NK-92 (cell line): Measurements from ENCODE around the gene KCNMA1.
"Not testable (repeated sequence)": the region's sequence is repeated elsewhere in the genome, so short reads cannot be mapped to it uniquely, and the experiment has no call there.

Experiments
- DNase-seq: peaks from one replicate; lab custom pipeline; 2025; ENCODE audit not compliant: unreplicated experiment; lab: John Stamatoyannopoulos, UW

Gene KCNMA1

DNA sequence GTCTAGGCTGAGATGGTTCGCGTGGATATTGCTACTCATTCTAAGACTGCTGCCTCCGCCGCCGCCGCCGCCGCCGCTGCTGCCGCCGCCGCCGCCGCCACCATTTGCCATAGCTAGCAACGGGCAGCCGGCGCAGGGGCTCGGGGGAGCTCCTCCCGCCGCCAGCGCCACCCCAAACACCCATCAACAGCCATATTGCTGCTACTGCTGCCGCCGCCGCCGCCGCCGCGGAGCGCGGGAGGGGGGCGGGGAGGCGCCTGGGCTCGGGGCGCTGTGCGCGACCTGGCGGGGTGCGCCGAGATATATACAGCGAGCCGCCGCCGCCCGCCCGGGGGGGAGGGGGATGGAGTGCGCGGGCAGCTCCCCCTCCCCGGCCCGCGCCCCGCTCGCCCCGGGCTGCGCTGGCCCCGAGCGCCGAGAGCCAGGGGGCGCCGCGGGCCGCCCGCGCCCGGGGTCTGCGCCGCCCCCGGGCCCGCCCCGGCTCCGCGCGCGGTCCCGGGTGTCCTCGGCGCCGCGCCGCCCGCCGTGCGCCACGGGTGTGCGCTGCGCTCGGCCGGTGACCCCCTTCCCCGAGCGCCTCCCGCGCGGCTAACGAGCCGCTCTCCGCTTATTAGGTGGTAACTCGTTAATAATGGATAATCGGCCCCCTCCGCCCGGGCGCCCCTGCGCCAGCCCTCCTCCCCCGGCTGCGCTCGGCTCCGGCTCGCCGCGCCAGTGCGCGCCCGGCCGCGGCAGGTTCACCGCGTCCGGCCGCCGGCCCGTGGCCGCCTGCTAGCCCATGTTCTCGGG lies at the start of gene KCNMA1:
TSS of gene KCNMA1 (minus strand) at position 277 of the 789 bp plus-strand sequence.
- no peak for DNase-seq

- no peak for DNase-seq
These were observed 49.2 kb upstream of the KCNMA1 start for GRCh38 chr10:77686650-77687417.

DNA sequence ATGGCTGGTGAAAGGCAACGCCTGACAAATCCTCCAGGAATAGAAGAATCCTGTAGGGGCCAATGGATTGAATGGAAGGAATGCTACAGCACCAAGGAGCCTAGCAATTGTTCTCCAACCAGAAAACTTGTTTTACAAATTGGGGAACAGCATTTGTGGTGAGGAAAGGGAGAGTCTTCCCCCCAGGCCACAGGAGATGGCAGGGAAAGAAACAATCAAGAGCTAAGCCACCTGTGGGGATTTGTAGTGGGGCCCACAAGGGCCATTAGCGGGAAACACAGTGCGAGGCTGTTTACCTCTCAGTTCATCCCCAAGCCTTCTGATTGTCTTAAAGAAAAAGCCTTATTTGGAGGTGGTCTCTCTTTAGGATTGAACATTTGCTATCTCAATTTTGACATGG lies 48.5 kb upstream of the KCNMA1 start:
- DNase-seq = no peak

DNA sequence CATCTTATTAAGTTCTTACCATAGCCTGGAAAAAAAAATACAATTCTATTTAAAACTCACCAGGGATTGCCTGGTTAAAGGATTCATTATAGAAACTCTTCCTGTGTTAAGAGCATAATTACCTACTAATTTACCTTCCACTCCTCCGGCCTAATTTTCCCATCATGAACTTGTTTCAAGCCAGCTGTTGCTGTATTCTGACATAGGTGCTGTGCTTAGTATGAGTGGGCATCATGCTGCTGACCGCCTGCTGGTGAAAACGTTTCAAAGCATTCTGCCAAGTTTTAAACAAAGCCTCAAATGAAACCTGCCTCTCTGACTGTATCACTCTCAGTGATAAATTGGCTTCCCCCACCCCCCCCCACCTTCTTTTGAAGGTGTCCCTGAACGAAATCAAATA lies 47.8 kb upstream of the KCNMA1 start:
- no peak for DNase-seq

GRCh38 chr10:77683088-77683432 lies 45.5 kb upstream of the KCNMA1 start:
- DNase-seq = not testable (repeated sequence)

DNA sequence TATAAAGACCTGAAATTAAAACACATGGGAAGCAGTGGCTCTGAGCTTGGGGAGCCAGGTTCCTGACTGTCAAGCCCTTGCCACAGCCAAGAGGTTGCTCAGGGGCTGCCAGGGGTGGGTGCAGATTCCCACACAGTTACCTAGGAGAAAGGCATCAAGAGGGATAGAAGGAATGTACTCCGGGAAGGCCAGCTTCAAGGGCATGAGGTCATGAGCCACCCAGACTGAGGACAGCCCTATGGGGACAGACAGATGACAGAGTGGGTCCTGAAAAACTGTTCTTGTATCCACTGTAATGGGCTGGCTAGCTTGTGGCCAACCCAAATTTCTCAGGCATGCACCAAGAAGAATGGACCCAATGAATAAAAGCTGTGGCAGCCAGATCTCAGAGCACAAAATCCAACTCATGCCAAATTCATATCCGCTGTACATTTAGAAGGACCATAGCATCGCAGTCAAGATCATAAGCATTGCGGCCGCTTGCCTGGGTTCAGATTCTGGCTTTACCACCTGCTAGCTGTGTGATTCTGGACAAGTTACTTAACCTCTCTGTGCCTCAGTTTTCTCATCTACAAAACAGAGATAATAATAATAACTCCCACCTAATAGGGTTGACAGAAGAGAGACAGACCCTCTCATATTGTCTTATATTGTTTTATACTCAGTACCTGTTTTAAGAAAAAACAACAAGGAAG lies 44.9 kb upstream of the KCNMA1 start:
- DNase-seq = no peak

DNA sequence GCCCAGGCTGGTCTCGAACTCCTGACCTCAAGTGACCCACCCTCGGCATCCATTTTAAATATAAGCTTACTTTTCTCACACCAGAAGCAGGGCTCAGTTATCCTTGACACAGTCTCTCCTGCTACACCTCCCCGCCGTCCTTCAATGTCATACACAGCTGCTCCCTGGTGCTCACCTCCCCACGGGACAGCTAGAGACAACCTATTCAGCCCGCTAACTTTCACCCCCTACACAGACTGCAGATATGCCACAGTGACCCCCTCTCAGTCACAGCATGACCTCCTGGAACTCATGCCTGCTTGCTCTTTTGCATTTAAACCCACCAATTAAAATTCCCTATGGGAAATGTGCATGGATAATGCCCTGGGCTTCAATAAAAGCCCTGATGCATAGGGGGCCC lies 44.2 kb upstream of the KCNMA1 start:
- no peak for DNase-seq

DNA sequence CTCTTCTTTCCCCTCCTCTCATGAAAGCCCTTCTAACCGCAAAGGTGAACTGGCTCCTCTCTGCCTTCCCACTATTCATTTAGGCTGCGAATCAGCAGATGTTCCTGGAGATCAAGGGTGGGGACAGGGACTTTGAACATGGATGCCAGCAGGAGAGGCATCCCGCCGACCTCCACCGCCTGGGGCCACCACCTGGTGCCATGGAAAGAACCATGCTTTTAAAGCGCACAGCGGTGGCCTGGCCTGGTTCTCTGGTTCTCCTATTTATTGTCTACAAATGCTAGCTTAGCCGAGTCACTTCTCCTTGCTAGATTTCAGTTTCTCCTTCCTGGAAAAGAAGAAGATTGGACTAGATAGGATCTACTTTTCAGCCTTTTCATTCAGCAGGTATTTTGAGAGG lies 43.2 kb upstream of the KCNMA1 start:
- no peak for DNase-seq

DNA sequence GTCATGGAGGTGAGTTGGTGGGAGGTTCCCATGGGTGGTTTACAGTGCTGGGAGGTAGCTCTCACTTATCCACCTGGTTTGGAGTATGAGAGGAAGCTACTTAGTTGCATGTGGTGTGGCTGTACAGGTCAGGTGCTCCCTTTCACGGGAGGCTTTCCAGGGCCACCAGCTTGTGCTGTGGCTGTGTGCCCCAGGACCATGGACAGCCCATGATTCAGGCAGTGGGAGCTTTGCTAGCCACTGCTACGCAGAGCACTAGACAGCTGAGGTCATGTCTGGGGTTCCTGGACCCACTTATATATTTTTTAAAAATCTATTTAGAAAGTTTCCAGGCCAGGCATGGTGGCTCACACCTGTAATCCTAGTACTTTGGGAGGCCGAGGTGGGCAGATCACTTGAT lies 42.5 kb upstream of the KCNMA1 start:
- no peak for DNase-seq

GRCh38 chr10:77679217-77679616 lies 41.6 kb upstream of the KCNMA1 start:
- no peak for DNase-seq

GRCh38 chr10:77678146-77678545 lies 40.5 kb upstream of the KCNMA1 start:
- DNase-seq = no peak

DNA sequence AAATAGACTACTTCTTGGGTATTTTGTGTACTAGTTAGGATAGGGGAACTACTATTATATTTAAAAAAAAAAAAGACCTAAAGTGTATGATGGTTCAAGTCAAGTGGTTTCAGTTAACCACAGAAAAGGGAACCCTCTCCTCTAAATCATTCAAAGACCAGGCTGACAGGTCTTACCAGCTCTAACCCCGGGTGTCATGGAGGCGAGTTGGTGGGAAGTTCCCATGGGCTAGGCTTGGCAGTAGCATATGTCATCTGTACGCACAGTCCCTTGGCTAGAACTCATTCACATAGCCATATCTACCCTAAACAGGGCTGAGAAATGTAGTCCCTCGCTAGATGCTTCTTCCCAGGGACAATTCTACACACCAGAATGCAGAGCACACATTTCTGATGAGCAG lies 37.7 kb upstream of the KCNMA1 start:
- no peak for DNase-seq

DNA sequence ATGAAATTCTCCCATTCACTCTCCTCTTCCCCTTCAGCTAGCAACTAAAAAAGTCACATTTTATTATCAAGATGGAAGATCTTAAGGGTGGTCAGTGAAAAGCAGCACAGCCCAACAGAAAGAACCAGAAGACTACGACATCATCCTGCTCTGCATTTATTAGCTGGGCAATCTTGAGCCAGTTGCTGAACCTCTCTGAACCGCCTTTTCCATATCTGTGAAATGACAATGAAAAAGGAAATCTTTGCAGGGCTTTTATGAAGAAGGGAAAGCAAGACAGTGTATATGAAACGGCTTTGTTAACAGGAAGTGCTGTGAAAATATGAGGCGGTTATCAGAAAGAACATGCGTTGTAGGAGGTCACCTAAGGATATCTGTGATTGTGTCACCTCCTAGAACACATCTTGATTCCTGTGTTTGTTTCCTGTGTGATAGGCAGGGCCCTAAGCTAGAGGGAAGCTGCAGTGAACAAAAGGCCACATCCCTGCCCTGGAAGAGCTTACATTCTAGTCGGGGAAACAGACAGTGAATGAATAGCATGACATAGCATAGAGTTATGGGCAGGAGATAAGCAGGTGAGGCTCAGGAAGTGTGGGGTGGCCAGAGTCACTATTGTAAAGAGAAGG lies 36.0 kb upstream of the KCNMA1 start:
- DNase-seq = no peak

- DNase-seq = no peak
These were observed 35.5 kb upstream of the KCNMA1 start for GRCh38 chr10:77673101-77673500.

DNA sequence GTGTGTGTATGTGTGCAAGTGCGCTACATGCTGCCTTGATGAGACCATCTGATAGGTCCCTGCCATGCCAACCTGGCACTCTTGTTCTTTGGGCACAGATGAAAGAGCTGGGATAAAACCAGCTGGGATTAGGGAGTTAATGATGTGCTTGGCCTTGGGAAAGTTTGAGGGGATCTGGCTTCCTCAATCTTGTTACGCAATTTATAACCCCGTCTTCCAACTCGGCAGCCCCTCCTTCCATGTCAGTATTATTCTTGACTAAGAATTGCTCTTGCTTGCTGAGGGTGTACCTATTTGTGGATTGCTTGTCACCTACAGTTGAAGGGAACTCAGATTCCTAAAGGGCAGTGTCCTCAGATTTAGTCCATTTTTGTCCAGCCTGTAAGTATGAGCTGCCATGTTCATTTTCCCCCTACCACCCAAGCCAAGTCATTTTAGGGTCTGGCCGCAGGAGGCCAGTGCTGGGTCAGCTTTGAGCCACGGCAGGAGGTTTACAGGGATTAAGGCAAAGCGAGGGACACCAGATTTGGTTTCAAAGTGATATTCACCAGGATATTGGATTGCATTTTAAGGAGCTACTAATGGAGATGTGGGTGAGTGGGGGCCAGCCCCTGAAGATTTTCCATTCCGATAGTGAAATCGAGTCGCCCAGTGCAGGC lies 34.1 kb upstream of the KCNMA1 start:
- DNase-seq = no peak

DNA sequence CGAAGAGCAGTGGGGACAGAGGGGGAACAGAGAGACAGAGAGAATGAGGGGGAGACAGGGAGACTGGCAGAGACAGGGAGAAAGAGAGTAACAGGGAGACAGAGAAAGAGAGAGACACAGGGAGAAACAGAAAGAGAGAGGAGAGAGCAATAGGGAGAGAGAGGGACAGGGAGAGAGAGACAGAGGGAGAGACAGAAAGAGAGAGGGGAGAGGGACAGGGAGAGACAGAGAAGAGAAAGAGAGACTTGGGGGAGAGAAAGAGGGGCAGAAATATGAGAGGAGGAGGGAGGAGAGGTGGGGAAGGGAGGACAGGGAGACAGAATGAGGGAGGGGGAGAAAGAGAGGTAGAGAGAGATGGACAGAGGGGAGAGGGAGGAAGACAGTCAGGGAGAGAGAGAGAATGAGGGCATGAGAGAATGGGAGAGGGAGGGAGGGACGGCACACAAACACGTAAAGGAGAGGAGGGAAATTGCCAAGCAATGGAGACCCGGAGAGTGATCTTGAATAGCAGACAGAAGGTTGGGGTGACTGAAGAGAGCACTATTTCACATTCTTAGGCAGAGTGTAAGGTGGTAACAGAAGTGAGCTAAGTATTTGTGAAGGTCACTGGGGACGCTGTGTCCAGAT lies 33.3 kb upstream of the KCNMA1 start:
- no peak for DNase-seq

- no peak for DNase-seq
These were observed 32.3 kb upstream of the KCNMA1 start for GRCh38 chr10:77669892-77670291.

- DNase-seq = no peak
These were observed 30.1 kb upstream of the KCNMA1 start for GRCh38 chr10:77667426-77668324.

DNA sequence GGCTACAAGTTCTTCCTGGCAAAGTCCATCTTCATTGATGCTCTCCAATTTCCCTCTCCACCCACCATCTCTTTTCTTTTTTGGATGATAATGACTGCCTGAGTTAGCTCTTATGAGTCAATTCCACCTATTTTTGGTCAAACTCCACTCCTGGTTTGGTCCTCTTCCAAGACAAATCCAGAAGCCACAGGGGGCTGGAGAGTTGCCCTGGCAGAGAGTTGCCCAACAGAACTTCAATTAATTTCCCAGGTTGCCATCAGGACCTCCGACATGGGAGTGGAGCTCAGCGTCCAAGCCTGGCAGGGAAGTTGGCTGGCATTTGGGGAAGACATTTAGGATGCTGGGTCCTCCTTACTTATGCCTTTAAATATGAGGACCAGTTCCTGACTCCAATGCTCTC lies 29.2 kb upstream of the KCNMA1 start:
- no peak for DNase-seq

DNA sequence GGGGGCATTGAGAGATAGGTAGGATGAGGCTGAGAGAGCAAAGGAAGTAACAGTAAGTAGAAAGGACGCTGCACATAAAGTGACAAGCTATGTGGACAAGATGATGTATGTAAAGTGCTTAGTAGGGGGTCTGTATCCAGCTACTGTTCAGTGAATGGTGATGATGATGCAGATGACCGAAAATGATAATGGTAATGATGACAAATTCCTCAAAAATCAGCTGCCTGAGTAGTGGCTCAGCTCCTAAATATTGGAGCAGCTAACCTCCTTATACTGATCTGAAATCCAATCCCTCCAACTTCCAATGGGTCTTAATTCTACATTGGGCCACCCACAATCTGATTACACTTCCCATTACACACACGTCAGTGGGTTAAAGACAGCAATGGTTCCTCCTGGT lies 27.1 kb upstream of the KCNMA1 start:
- no peak for DNase-seq
